HG03025 (cell line): ENCODE measurements around the gene PCDHA9.
"Not testable (repeated sequence)": the region's sequence is repeated elsewhere in the genome, so short reads cannot be mapped to it uniquely, and the experiment has no call there.

Experiments
- ATAC-seq: cut with Tn5 transposase; IDR thresholded peaks from one replicate; pipeline ENCODE4 v1.9.1; 2021; ENCODE audit warnings: mild to moderate bottlenecking, moderate library complexity; ENCODE audit not compliant: unreplicated experiment, low FRiP score

Gene PCDHA9

GRCh38 chr5:140848139-140849102, at the start of gene PCDHA9:
Gene PCDHA9 (plus strand): TSS chr5:140848382. CDS start chr5:140848496, 114 bp downstream.
- not testable (repeated sequence) for ATAC-seq

GRCh38 chr5:140800816-140801493, 47.2 kb upstream of the PCDHA9 start, which contains the start of gene PCDHA3:
Gene PCDHA3 (plus strand): TSS chr5:140801057.
- ATAC-seq: no peak

GRCh38 chr5:140801494-140801841, 46.7 kb upstream of the PCDHA9 start:
- ATAC-seq: no peak

GRCh38 chr5:140802381-140802780, 45.8 kb upstream of the PCDHA9 start:
- not testable (repeated sequence) for ATAC-seq

- no peak for ATAC-seq
Measured at GRCh38 chr5:140802781-140803271, 45.4 kb upstream of the PCDHA9 start.

- no peak for ATAC-seq
Measured at GRCh38 chr5:140806834-140807775, 41.1 kb upstream of the PCDHA9 start, which contains the start of gene PCDHA4. Gene PCDHA4 (plus strand): TSS chr5:140807068.

- ATAC-seq: not testable (repeated sequence)
Measured at GRCh38 chr5:140808241-140808888, 39.8 kb upstream of the PCDHA9 start.

- ATAC-seq: no peak
Measured at GRCh38 chr5:140808889-140809291, 39.3 kb upstream of the PCDHA9 start.

GRCh38 chr5:140821375-140822280, 26.6 kb upstream of the PCDHA9 start, which contains the start of gene PCDHA5:
Gene PCDHA5 (plus strand): TSS chr5:140821613.
- no peak for ATAC-seq

GRCh38 chr5:140822281-140822629, 25.9 kb upstream of the PCDHA9 start:
- no peak for ATAC-seq

- not testable (repeated sequence) for ATAC-seq
Measured at GRCh38 chr5:140822969-140823368, 25.2 kb upstream of the PCDHA9 start.

GRCh38 chr5:140823475-140823874, 24.7 kb upstream of the PCDHA9 start:
- ATAC-seq: no peak

- ATAC-seq: no peak
Measured at GRCh38 chr5:140827704-140828361, 20.3 kb upstream of the PCDHA9 start, which contains the start of gene PCDHA6. Gene PCDHA6 (plus strand): TSS chr5:140827960. CDS start chr5:140828092, 132 bp downstream.

GRCh38 chr5:140828362-140828737, 19.8 kb upstream of the PCDHA9 start:
- ATAC-seq: no peak

- ATAC-seq: not testable (repeated sequence)
Measured at GRCh38 chr5:140829511-140830501, 18.4 kb upstream of the PCDHA9 start.

GRCh38 chr5:140833993-140834392, 14.2 kb upstream of the PCDHA9 start, which contains the start of gene PCDHA7:
Gene PCDHA7 (plus strand): TSS chr5:140834269. CDS start chr5:140834384, 115 bp downstream.
- ATAC-seq: no peak
